Activated CD4-positive, alpha-beta T cell treated with anti-CD3 and anti-CD28 coated beads, Interleukin-2, amount 10 ng/mL, durations not matched to agents 7 days and 5 days (primary cell): ENCODE data around the gene SLC4A8. TPM values are rescaled to one million over a fixed set of nuclear protein-coding genes. Genes with fewer than 3 reads are reported as not detected.

Source experiments
- CTCF ChIA-PET: fragments of 350-600 bp; sonication (Branson Sonifier 250); formaldehyde crosslinking; loops from one replicate; lab custom pipeline; 2021; ENCODE audit warnings: antibody characterized with exemption; lab: Charles Lee
- POLR2A ChIA-PET: fragments of 350-600 bp; sonication (Branson Sonifier 250); formaldehyde crosslinking; loops from one replicate; lab custom pipeline; 2021; ENCODE audit warnings: antibody characterized with exemption; lab: Charles Lee
- DNase-seq: peaks from one replicate; pipeline ENCODE4 v3.0.0-alpha.2; 2020
- H3K27ac Mint-ChIP-seq: one replicate; pipeline ENCODE4 v1.8.0; 2021; ENCODE audit warnings: mild to moderate bottlenecking, moderate library complexity, mixed read lengths
- H3K27me3 Mint-ChIP-seq: one replicate; pipeline ENCODE4 v1.8.0; 2021; ENCODE audit warnings: mixed read lengths
- H3K36me3 Mint-ChIP-seq: one replicate; pipeline ENCODE4 v1.8.0; 2021; ENCODE audit warnings: low read depth, mixed read lengths
- H3K4me1 Mint-ChIP-seq: one replicate; pipeline ENCODE4 v1.8.0; 2021; ENCODE audit warnings: mixed read lengths
- H3K4me3 Mint-ChIP-seq: one replicate; pipeline ENCODE4 v1.8.0; 2021; ENCODE audit warnings: mild to moderate bottlenecking, moderate library complexity, mixed read lengths
- H3K9me3 Mint-ChIP-seq: one replicate; pipeline ENCODE4 v1.8.0; 2021; ENCODE audit warnings: mixed read lengths
- total RNA-seq, 2 experiments: library from RNA; stranded (reverse); gene quantifications; one replicate each; pipeline ENCODE4 v1.2.3, GENCODE V29; 2021

Gene SLC4A8
- 1 to 10 TPM; 2.9 to 4.4 TPM for total RNA-seq

DNA sequence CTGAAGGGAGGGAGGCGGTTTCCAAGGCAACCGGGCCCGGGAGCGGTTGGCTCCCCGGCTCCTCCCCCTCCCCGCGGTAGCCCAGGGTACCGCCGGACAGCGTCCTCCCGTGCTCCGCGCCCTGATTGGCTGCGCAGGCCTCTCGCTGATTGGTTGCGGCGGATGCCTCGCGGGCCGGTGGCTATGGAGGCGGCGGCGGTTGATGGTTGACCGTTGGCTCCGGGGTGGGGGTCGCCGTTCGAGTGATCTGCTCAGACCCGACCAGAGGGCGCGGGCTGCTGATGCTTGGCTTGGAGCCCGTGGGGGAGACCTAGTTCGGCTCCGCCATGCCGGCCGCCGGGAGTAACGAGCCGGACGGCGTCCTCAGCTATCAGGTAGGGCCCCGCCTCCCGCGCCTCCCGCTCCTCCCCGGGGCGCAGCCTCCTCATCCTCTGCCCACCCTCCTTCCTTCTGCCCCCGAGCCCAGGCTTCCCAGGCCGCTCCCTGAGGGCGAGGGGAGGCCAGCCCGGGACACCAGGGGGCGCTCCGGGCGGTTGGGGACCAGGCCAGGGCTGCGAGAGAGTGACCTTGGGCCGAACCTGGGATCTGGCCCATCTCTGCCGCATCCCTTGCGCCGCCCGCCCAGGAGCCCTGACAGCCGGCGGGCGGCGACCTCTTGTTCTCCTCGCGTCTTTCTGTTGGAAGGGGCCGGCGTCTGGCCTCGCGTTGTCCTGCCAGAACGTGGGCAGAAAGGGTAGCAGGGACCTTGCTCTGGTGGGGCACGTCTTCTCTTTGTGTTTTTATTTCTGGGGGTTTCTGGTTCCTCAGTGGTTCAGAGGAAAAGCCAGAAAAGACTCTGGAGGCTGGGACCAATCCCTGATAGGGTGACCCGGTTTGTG is at the start of gene SLC4A8:
Gene SLC4A8, plus strand, starts transcription at position 170 of the 878 bp plus-strand sequence. Its CDS starts 157 bp downstream, at position 327.
- DNase-seq = peak; percentile 79
- H3K4me3 Mint-ChIP-seq = peak within 1 kb of the TSS; percentile 76
- peaks cover 10% of the 10 kb centered on the region for H3K27me3 Mint-ChIP-seq
- CTCF ChIA-PET = interaction anchor here (0.8 to 1.3 kb wide), 3 partner anchors 16 to 129 kb away, joined by 3 to 5 read pairs (median 4); no protein-coding TSS in a partner anchor
- POLR2A ChIA-PET = no interaction called here
- no peaks in the 10 kb centered on the region for H3K9me3 Mint-ChIP-seq
- H3K36me3 Mint-ChIP-seq = no peaks in the 10 kb centered on the region
- peaks cover 21% of the 10 kb centered on the region for H3K4me1 Mint-ChIP-seq
- H3K27ac Mint-ChIP-seq = peak within 1 kb of the TSS; percentile 47

DNA sequence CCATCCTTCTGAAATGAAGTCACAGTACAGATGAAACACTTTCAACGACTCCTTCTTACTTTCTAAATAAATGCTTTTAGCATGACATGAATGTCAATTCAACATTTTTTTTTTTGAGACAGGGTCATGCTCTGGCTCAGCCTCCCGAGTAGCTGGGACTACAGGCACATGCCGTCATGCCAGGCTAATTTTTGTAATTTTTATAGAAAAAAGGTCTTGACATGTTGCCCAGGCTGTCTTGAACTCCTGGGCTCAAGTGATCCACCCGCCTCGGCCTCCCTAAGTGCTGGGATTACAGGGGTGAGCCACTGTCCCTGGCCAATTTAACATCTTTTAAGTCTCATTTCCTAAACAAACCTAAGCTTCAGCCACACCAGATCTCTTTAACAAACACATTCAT is 49.8 kb upstream of the SLC4A8 start:
- H3K4me1 Mint-ChIP-seq = peaks cover 37% of the 10 kb centered on the region
- no peaks in the 10 kb centered on the region for H3K9me3 Mint-ChIP-seq
- H3K36me3 Mint-ChIP-seq = peaks cover 53% of the 10 kb centered on the region
- POLR2A ChIA-PET = interaction anchor here (0.5 kb wide), 1 partner anchor 69 kb away, joined by 8 read pairs; no protein-coding TSS in a partner anchor
- no peak for DNase-seq
- no peak overlapping the region for H3K27ac Mint-ChIP-seq
- CTCF ChIA-PET = interaction anchor here (0.6 kb wide), 2 partner anchors 105 to 123 kb away, joined by 4 to 5 read pairs; no protein-coding TSS in a partner anchor
- peaks cover 2% of the 10 kb centered on the region for H3K27me3 Mint-ChIP-seq
- no peak overlapping the region for H3K4me3 Mint-ChIP-seq

DNA sequence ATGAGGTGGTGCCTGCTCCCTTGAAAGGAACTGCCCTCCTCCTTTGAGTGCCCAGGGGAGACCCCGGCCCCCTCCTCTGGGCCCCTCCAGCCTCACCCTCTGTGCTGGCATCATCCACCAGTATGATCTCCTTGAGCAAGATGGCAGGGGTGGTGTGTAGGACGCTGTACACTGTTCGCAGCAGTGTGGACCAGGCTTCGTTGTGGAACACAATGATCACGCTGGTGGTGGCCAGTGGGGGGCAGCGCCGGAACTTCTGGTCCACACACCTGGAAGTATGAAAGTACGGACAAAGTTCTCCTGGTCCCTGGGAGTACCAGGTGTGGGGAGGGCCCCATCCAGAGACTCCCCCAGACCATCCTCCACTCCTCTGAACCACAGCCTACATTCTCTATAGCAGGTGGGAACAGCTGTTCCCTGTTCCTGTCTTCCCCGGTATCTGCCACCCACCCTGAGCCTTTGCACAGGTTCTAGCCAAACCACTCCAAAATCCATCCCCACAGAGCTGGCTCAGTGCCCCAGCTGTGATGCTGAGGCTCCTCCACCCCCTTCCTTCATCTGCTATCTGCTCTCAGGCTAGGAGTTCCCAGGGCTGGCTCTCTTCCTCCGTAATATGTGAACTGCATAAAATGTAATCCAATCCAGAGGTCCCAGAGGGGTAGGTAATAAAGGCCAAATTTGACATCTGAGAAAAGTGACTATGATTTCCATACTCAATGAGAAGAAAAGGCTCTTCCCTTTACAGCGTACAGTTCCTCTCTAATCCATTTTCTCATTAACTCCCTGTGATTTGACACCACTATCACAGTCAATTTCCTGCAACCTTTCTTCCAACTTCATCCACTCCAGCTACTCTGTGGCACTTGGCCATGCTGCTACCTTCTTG is 47.3 kb upstream of the SLC4A8 start:
- DNase-seq = no peak
- H3K9me3 Mint-ChIP-seq = no peaks in the 10 kb centered on the region
- H3K36me3 Mint-ChIP-seq = peaks cover 49% of the 10 kb centered on the region
- ChIA-PET POLR2A (no interaction called here), CTCF (interaction anchor here (0.7 to 2.2 kb wide), 3 partner anchors 8 to 13 kb away, joined by 3 to 6 read pairs (median 6); no protein-coding TSS in a partner anchor)
- H3K4me3 Mint-ChIP-seq = no peak overlapping the region
- H3K4me1 Mint-ChIP-seq = peaks cover 23% of the 10 kb centered on the region
- H3K27me3 Mint-ChIP-seq = no peaks in the 10 kb centered on the region
- H3K27ac Mint-ChIP-seq = no peak overlapping the region

DNA sequence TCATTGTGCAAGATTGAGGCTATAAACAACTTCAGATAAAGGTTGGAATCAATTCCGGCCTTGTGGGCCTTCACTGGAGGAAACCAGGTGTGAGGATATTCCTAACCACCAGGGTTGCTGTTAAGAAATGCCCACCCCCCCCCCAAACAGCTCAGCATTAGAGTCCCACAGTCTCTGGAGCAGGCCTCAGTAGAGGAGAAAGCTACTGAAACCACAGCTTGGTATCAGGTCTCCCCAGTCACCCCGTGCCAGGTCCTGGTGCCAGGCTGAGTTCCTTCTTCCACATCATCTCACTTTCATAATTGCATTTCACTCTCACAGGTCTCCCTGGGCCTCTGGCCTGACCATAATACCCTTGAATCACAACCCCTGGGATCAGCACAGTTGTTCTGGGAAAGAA is 45.9 kb upstream of the SLC4A8 start:
- Mint-ChIP-seq H3K4me1 (peaks cover 29% of the 10 kb centered on the region), H3K36me3 (peaks cover 46% of the 10 kb centered on the region), H3K27ac (no peak overlapping the region), H3K9me3 (no peaks in the 10 kb centered on the region), H3K4me3 (no peak overlapping the region), H3K27me3 (no peaks in the 10 kb centered on the region)
- no peak for DNase-seq
- CTCF ChIA-PET = interaction anchor here (0.6 to 2.2 kb wide), 3 partner anchors 9 to 115 kb away, joined by 3 to 6 read pairs (median 4); no protein-coding TSS in a partner anchor
- POLR2A ChIA-PET = no interaction called here

DNA sequence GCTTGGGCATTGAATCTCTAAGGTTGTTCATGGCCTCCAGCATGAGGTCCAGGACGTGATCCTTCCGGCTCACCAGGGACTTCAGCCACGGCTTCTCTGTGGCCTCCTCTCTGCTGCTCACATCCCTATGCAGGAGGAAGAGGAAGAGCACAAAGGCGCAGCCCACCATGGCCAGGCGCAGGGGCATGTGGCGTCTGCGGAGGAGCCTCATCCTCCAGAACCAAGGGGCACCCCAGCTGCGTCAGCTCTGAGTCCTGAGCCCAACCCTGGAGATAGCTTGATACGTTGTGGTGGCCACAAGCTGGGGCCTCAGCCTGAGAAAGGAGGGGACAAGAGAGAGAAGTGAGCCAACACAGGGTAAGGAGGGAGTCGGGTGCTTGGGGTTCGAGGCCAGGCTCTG is 45.1 kb upstream of the SLC4A8 start:
- H3K27ac Mint-ChIP-seq = no peak overlapping the region
- DNase-seq = no peak
- H3K36me3 Mint-ChIP-seq = peaks cover 44% of the 10 kb centered on the region
- CTCF ChIA-PET = interaction anchor here (1.6 to 2.2 kb wide), 2 partner anchors 10 to 21 kb away, joined by 4 to 6 read pairs; no protein-coding TSS in a partner anchor
- H3K9me3 Mint-ChIP-seq = no peaks in the 10 kb centered on the region
- POLR2A ChIA-PET = no interaction called here
- no peak overlapping the region for H3K4me3 Mint-ChIP-seq
- H3K27me3 Mint-ChIP-seq = no peaks in the 10 kb centered on the region
- H3K4me1 Mint-ChIP-seq = peaks cover 32% of the 10 kb centered on the region

GRCh38 chr12:51381226-51382079 is 43.2 kb upstream of the SLC4A8 start:
- CTCF ChIA-PET = interaction anchor here (0.9 to 2.6 kb wide), 3 partner anchors 13 to 19 kb away, joined by 3 to 7 read pairs (median 4); no protein-coding TSS in a partner anchor
- POLR2A ChIA-PET = no interaction called here
- Mint-ChIP-seq H3K36me3 (peaks cover 36% of the 10 kb centered on the region), H3K27me3 (no peaks in the 10 kb centered on the region), H3K27ac (no peak overlapping the region), H3K9me3 (no peaks in the 10 kb centered on the region), H3K4me1 (peaks cover 33% of the 10 kb centered on the region), H3K4me3 (no peak overlapping the region)
- no peak for DNase-seq

- Mint-ChIP-seq H3K4me1 (peaks cover 38% of the 10 kb centered on the region), H3K9me3 (no peaks in the 10 kb centered on the region), H3K27ac (peak overlapping the region; percentile 44), H3K27me3 (no peaks in the 10 kb centered on the region), H3K36me3 (peaks cover 32% of the 10 kb centered on the region), H3K4me3 (no peak overlapping the region)
- DNase-seq = no peak
- POLR2A ChIA-PET = no interaction called here
- CTCF ChIA-PET = interaction anchor here (0.9 to 2.6 kb wide), 3 partner anchors 10 to 15 kb away, joined by 3 to 7 read pairs (median 3); no protein-coding TSS in a partner anchor
Observed at GRCh38 chr12:51382173-51382572, 42.5 kb upstream of the SLC4A8 start.

GRCh38 chr12:51383269-51383905 is 41.2 kb upstream of the SLC4A8 start:
- ChIA-PET CTCF (interaction anchor here (0.7 to 2.6 kb wide), 4 partner anchors 11 to 14 kb away, joined by 3 to 7 read pairs (median 3); no protein-coding TSS in a partner anchor), POLR2A (interaction anchor here (0.6 kb wide), 1 partner anchor 364 kb away, joined by 4 read pairs; no protein-coding TSS in a partner anchor)
- DNase-seq = peak; percentile 20
- no peak overlapping the region for H3K4me3 Mint-ChIP-seq
- H3K4me1 Mint-ChIP-seq = peaks cover 44% of the 10 kb centered on the region
- peaks cover 23% of the 10 kb centered on the region for H3K36me3 Mint-ChIP-seq
- no peaks in the 10 kb centered on the region for H3K9me3 Mint-ChIP-seq
- no peaks in the 10 kb centered on the region for H3K27me3 Mint-ChIP-seq
- peak overlapping the region; percentile 60 for H3K27ac Mint-ChIP-seq

DNA sequence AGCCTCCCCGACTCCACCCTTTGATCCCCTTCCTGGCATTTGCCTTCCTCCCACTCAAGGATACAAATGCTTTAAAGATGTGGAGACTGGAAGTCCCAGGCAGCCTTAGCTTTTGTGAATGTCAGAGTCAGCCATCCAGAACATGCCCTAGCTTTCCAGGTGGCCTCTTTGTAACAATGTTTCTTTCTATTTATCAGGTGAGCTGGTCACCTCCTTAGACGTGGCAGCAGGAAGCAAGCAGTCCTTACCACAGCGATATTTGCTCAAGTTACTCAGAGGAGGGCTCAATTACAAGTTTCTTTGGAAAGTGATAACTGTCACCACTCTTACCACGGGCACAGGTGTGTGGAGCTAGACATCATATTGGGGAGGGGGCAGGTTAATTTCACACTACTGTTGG is 38.3 kb upstream of the SLC4A8 start:
- Mint-ChIP-seq H3K27ac (no peak overlapping the region), H3K9me3 (no peaks in the 10 kb centered on the region), H3K36me3 (peaks cover 20% of the 10 kb centered on the region), H3K27me3 (no peaks in the 10 kb centered on the region), H3K4me1 (peaks cover 66% of the 10 kb centered on the region), H3K4me3 (no peak overlapping the region)
- POLR2A ChIA-PET = no interaction called here
- CTCF ChIA-PET = interaction anchor here (0.8 to 1.4 kb wide), 3 partner anchors 12 to 45 kb away, joined by 3 to 4 read pairs (median 3); no protein-coding TSS in a partner anchor
- no peak for DNase-seq

DNA sequence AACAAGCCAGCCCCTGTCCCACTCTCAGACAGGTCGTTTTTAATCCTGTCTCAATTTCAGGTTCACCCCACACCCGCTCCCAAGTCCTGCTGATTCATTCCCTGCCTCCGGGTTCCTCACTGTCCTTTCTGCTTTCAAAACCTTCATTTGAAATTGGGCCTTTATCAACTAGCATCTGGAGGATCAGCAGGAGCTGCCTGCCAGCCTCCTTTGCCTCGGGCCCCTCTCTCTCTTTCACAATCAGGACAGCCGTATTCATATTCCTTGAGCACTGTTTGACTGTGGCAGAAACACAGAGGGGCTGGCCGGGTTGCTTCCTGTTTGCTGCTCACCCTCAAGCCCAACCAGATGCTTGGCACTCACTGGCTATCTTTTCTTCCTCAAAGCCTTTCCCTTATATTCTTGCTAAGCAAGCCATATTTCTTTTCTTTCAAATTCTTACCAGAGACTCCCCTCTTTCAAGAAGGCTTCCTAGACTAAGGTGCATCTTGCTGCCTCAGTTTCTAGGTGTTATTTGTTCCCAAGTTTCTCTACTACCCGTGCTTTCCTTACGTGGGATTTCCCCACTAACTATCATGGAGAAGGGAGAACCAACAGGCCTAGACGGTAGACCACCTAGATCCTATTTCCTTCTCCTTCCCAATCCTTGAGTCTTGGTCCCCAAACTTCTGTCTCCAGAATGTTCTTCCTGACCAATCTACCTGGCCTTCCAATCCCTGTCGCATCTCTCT is 36.4 kb upstream of the SLC4A8 start:
- Mint-ChIP-seq H3K27me3 (no peaks in the 10 kb centered on the region), H3K4me1 (peaks cover 68% of the 10 kb centered on the region), H3K4me3 (no peak overlapping the region), H3K27ac (peak overlapping the region; percentile 41), H3K9me3 (no peaks in the 10 kb centered on the region), H3K36me3 (peaks cover 7% of the 10 kb centered on the region)
- no peak for DNase-seq
- POLR2A ChIA-PET = no interaction called here
- CTCF ChIA-PET = interaction anchor here (0.6 to 0.8 kb wide), 2 partner anchors 9 to 16 kb away, joined by 4 read pairs; no protein-coding TSS in a partner anchor
